SHP77 treated with DMSO at 0.1 percent for 48 hours (cell line): ENCODE data around the gene BUB1B.
"Not testable (repeated sequence)": the region's sequence is repeated elsewhere in the genome, so short reads cannot be mapped to it uniquely, and the experiment has no call there.

ENCODE experiments used
- DNase-seq: peaks from one replicate; lab custom pipeline; 2025; lab: John Stamatoyannopoulos, UW

Gene BUB1B

DNA sequence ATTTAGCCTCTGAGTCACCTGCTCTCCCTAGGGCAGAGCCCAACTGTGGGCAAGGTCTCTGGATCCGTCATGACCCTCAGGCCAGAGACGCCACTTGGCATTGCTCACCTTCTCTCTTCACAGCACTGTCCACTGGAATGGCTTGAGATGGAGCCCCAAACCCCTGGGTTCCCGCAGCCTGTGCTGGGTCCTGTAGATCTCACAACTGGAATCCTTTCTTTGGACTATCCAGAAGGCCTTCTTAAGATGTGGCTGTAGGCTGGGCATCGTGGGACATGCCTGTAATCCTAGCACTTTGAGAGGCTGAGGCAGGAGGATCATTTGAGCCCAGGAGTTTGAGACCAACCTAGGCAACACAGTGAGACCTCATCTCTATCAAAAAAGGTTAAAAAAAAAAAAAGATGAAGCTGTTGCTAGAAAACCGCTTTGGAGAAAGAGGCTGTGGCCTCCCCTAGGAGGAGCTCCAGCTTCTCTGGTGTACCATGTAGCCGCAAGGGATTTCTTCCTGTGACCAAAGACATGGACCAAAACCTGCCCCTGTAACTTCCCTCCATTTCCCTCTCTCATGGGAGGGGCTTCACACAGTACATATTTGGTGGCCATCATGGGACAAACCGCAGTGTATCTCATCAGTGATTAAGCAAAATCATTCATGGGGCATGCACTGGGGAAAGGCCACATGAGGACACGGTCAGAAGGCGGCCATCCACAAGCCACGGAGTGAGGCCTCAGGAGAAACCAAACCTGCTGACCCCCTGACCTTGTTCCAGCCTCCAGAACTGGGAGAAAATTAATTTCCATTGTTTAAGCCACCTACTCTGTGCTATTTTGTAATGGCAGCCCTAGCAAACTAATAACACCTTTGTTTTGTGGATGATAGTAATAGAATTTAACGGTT lies 23.3 kb upstream of the BUB1B start:
- no peak for DNase-seq

DNA sequence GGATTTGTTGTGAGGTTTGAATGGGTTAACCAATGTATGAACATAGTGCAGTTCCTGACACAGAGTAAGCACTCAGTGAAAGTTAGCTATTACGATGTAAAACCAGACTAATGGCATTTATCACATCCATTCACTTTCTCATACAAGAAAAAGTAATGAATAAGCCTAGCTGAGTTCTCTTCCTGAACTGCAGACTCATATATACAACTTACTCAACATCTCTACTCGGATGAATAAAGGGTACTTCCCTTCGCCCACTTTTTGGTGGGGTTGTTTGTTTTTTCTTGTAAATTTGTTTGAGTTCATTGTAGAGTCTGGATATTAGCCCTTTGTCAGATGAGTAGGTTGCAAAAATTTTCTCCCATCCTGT lies 22.7 kb upstream of the BUB1B start:
- not testable (repeated sequence) for DNase-seq

- DNase-seq: no peak
These were observed 18.4 kb upstream of the BUB1B start for GRCh38 chr15:40142428-40142827.

GRCh38 chr15:40146037-40146436 lies 14.8 kb upstream of the BUB1B start:
- no peak for DNase-seq

DNA sequence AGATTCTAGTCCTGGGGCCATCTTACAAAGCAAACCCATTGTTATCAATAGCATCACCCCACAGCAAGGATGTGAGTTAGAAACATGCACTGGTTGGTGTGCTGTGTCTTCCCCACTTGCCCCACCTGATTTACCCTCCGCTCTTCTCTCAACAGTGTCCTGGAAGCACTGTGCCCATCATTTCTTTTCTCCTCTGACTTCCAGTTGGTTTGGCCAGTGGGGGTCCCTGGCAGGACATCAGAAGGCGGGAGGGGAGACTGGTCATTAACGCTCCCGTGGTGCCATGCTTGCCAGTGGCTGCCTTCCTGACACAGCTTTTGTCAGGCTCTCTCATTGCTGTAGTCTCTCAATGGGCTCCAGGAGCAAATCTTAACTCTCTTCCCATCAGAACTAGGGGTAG lies 11.5 kb upstream of the BUB1B start:
- no peak for DNase-seq

DNA sequence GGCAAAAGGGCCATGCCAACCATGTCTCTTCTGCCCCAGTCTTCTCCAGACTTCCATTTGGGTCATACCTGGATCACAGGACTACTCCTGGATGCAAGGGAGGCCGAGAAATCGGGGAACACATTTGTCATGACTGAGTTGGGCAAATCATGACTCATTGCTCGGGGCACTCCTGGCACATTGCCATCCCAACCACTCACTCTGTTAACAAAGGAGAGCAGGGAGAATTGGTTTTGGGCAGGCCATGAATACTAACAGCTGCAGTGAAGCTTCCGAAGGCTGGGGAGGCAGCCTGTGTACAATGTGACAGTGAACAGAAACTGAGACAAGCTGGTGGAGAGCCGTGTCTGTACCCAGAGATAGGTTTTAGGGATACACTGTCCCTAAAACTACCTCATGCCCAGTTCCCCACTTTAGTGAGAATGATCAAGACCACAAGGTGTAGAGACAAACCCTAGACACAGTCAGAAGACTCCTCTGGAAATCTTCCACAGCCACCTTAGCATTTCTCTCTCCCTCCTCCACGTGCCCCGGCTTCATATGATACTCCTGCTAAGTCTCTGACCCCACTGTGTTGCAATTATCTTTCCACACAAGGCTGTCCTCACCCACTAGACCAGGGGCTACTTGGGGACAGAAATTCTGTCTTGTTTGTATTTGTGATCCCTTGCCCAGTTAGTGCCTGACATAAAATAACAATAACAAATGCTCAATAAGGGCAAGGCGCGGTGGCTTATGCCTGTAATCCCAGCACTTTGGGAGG lies 10.5 kb upstream of the BUB1B start:
- peak; percentile 61 for DNase-seq

- no peak for DNase-seq
These were observed 9.4 kb upstream of the BUB1B start for GRCh38 chr15:40151499-40151898.

DNA sequence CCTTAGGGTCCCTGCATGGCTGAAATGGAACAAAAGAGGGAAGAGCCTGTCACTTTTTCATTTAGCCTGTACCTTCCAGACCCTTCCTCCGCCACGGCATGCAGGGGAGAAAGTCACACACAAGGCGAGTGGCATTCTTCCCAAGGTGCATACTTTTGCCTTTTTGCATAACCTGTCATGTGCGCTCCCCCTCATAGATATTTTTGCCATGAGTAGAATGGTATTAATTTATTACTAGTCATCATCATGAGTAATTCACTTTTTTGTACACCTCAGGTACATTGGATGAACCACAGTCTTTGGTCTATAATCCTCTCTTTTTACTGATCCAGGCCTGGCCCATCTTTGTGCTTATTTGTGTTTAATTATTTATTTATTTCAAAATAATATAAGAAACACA lies 8.9 kb upstream of the BUB1B start:
- no peak for DNase-seq

DNA sequence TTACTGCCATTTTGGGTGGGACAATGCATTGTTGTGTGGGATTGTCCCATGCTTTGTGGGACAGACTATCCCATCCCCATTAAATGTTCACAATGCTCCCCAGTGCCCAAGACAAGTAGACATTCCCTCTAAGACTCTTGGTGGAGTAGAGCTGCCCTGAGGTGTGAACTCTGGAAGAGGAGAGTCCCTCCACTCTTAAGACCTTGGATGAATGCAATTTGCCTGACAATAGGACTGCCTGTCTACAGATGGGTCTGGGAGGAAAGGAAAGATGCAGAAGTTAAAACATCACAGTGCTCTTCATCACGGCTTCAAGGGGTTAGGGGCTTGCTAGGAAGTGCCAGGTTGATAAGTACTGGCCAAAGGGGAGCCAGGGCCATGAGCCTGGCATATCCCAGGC lies 6.0 kb upstream of the BUB1B start:
- not testable (repeated sequence) for DNase-seq

GRCh38 chr15:40155270-40155910 lies 5.5 kb upstream of the BUB1B start:
- DNase-seq: no peak

DNA sequence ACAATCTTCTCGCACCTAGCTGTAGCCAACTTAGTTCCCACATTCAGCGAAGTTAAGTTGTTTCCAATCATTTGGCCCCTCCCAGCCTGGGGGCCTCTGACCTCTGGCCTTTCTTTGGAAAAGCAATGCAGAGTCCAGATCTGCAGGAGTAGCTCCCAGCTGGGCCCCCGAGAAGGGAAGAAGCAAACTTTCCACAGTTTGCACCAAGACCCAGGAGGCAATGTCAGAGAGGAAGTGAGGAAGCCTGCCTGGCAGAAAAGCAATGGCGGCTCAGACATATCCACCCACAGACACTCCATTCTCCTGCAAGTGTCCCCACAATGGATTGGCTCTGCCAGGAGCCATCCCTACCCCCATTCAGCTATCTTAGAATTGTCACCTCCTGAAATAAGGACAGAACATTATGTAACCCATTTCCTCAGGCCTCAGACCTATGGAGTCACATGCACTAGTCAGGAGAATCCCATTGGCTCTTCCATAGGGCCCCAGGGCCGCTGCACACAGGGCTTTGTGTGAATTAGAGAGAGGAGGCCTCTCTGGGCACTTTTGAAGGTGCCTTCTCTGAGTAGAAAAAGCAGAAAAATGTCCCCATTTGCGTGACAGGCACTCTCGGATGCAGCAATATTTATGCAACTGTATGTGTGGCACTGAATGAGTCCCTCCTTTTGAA lies 3.0 kb upstream of the BUB1B start:
- no peak for DNase-seq

- no peak for DNase-seq
These were observed 848 bp upstream of the BUB1B start for GRCh38 chr15:40160021-40160420.

- no peak for DNase-seq
These were observed 973 bp downstream of the BUB1B start for GRCh38 chr15:40161693-40162391.

GRCh38 chr15:40162552-40162951 lies 1.7 kb downstream of the BUB1B start:
- DNase-seq: no peak

- DNase-seq: no peak
These were observed 3.0 kb downstream of the BUB1B start for GRCh38 chr15:40163657-40164416.

- DNase-seq: not testable (repeated sequence)
These were observed 6.5 kb downstream of the BUB1B start for GRCh38 chr15:40167374-40167773.

DNA sequence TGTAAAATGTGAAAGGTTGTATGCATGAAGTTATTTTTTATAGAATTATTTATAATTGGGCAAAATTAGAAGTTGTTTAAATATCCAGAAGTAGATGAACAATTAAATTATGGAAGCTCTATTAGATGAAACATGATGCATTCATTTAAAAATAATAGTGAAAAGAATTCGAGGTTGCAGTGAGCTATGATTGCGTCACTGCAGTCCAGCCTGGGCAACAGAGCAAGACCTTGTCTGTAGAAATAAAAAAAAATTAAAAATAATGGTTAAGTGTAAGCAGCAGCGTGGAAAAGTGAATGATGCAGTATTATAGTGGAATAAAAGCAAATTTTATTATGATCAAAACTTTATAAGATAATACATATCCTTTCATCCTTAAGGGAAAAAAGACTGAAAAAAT lies 14.3 kb downstream of the BUB1B start:
- no peak for DNase-seq

DNA sequence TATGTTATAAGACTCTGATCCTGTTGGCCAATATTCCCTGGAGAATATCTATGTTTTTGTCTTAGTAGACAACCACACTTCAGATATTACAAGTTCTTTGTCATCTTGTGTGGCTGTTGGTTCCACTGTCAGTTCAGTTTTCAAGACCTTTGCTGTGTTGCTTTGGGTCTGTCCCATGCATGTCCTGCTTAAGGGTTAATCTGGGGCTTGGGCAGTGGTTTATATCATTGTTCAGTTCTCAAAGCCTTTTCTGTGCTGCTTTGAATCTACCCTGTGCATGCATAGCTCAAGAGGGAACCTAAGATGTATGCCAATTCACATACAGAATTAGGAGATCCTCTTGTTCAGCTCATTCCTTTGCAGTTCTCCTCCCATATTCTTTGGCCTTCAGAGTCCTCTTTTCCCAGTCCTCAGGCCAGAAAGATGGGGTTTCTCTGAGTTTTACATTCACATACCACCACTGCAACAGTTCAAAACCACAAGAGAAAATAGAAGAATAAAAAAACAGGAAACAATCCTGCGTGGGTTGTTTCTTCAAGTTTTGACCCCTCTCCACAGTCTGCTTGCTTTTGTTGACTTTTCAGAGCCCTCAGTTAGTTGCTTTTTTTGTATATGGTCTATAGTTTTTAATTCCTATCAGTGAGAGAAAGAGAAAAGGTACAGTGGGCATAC lies 21.6 kb downstream of the BUB1B start:
- DNase-seq: no peak

DNA sequence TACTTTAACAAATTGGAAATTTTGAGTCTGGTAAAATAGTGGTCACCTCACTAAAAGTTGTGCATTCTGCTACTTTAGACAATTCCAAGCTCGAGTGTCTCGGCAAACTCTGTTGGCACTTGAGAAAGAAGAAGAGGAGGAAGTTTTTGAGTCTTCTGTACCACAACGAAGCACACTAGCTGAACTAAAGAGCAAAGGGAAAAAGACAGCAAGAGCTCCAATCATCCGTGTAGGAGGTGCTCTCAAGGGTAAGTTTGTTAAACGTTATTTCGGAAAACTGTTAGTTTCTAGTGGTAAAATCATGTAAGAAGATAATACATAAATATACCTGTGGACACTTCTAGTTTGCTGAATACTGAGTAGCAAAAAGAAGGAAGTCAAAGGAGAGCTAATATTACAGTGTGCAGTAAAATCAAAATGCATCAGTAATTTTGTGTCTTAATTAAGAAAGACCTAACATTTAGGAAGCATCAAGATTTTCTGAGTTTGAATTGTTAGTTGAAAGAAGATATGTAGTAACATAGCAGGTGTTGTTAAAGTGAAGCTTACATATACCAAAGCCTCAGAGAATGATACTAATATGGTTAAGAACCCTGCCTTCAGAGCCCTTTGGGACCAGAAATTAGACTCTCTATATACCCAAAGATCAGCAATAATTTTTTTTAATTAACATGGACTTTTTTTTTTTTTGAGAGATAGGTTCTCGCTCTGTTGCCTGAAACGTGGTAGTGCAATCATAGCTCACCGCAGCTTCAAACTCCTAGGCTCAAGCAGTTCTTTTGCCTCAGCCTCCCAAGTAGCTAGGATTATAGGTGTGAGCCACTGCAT lies 23.0 kb downstream of the BUB1B start:
- no peak for DNase-seq
